ENCODE results near the gene WNK2. TPM values are rescaled to one million over a fixed set of nuclear protein-coding genes. Genes with fewer than 3 reads are reported as not detected.

Gene WNK2
- total and polyA plus RNA-seq, 7 donors = 8.1 to 58.8 (median 35.5) TPM

GRCh38 chr9:93189369-93190132 lies 5.6 kb downstream of the WNK2 start:
- intact Hi-C loops (cut with DNase I) = no loop called here
- no peaks in the 10 kb centered on the region for H3K27me3 ChIP-seq (ENCODE audit: insufficient read depth in 3 of 3, low read length in 2 of 3)
- 57 to 70% (median 61%) methylated on average over 20 to 21 of the region's 21 CpGs for WGBS, 3 donors

DNA sequence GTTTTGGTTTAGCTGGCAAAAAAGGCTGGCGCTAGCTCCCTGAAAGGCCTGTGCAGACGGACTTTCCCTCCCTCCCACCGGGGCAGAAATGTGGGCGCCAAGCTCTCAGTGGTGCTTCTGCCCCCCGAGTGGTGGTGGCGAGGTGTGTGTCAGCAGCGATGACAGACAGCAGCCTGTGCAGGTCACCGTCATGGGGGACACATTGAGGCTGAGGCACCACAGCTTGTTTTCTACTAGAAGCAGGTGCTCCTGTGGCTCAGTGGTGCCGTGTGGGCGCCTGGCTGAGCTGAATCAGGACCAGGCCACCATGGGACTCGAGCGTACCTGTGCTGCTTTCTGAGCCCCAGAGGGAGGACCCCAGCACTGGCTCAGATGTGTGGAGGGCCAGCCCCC lies 6.2 kb downstream of the WNK2 start:
- Histone ChIP-seq H3K4me1 (peaks cover 39% of the 10 kb centered on the region), H3K27me3 (ENCODE audit: insufficient read depth in 3 of 3, low read length in 2 of 3) (no peaks in the 10 kb centered on the region), H3K9me3 (no peaks in the 10 kb centered on the region), H3K27ac (no peak overlapping the region), H3K4me3 (no peak overlapping the region), H3K36me3 (ENCODE audit: insufficient read depth in 1 of 2, low read depth in 1 of 2) (no peaks in the 10 kb centered on the region)
- DNase-seq (no peak), ATAC-seq (peak in 1 of 4 donors; percentile 8)
- 54 to 69% (median 64%) methylated on average over 12 of the region's 12 CpGs for WGBS, 3 donors
- TF ChIP-seq, protein P1, sequence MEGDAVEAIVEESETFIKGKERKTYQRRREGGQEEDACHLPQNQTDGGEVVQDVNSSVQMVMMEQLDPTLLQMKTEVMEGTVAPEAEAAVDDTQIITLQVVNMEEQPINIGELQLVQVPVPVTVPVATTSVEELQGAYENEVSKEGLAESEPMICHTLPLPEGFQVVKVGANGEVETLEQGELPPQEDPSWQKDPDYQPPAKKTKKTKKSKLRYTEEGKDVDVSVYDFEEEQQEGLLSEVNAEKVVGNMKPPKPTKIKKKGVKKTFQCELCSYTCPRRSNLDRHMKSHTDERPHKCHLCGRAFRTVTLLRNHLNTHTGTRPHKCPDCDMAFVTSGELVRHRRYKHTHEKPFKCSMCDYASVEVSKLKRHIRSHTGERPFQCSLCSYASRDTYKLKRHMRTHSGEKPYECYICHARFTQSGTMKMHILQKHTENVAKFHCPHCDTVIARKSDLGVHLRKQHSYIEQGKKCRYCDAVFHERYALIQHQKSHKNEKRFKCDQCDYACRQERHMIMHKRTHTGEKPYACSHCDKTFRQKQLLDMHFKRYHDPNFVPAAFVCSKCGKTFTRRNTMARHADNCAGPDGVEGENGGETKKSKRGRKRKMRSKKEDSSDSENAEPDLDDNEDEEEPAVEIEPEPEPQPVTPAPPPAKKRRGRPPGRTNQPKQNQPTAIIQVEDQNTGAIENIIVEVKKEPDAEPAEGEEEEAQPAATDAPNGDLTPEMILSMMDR (IDR thresholded peaks at IDR 0.05) = no peak
- intact Hi-C loops (cut with DNase I) = no loop called here

More at GRCh38 chr9:93189369-93190132, 5.6 kb downstream of the WNK2 start:
- peak overlapping the region; percentile 50 for H3K27ac ChIP-seq
- H3K9me3 ChIP-seq = no peaks in the 10 kb centered on the region
- DNase-seq (peak in 1 of 2 donors; percentile 56), ATAC-seq (peak in 3 of 4 donors; percentile 32 to 54 (median 42))
- H3K36me3 ChIP-seq (ENCODE audit: insufficient read depth in 1 of 2, low read depth in 1 of 2) = no peaks in the 10 kb centered on the region
- H3K4me3 ChIP-seq = no peak overlapping the region
- H3K4me1 ChIP-seq = peaks cover 36% of the 10 kb centered on the region
- TF ChIP-seq, protein P1 (IDR thresholded peaks at IDR 0.05) = no peak

DNA sequence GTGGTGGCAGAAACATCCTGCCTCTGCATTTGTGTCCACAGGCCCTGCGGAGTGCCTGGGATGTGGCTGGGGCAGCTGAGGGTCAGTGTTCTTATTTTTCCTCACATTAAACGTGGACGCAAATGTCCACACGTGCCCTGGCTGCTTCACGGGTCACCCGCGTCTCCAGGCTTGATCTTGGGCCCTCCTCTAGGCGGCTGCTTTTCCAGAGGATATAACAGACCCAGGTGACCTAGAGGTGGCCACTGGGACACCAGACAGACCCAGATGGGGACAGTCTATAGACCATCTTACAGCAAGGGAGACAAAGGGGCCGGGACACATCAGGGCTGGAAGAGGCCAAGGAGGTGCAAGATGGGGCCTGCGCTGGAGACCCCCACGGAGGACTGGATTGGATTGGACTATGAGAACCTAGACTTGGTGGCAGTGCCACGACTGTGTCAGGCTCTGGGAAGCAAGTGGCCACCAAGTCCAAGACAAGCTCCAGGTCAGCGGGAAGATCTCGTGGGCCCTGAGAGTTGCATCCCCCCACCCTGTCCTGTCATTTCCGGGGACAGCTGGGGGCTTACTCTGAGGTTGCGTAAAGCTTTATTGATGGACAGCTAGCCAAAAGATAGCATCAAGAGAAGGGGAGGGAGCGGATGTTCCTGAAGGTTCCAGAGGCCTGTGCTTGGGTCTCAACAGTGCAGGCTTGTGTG lies 6.9 kb downstream of the WNK2 start:
- ATAC-seq = no peak
- no peaks in the 10 kb centered on the region for H3K27me3 ChIP-seq (ENCODE audit: insufficient read depth in 3 of 3, low read length in 2 of 3)
- H3K4me3 ChIP-seq = no peak overlapping the region
- TF ChIP-seq, protein P1 (IDR thresholded peaks at IDR 0.05) = no peak
- no peaks in the 10 kb centered on the region for H3K9me3 ChIP-seq
- peaks cover 33% of the 10 kb centered on the region for H3K4me1 ChIP-seq
- intact Hi-C loops (cut with DNase I) = no loop called here
- no peaks in the 10 kb centered on the region for H3K36me3 ChIP-seq (ENCODE audit: insufficient read depth in 1 of 2, low read depth in 1 of 2)
- WGBS, 3 donors = 72 to 81% (median 74%) methylated on average over 17 of the region's 17 CpGs
- H3K27ac ChIP-seq = no peak overlapping the region
- DNase-seq = no peak

DNA sequence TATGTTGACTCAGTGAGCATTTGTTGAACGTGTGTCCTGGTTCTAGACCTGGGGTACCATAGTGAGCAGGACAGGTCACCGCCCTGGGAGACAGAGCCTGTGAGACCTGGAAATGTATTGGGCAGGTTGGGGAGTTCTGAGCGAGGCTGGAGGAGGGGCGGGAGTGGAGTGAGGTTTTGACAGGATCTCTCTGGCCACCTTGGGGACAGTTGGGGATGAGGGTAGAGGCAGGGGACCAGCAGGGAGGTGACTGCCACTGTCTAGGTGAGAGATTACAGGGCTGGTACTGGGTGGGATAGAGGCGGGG lies 7.4 kb downstream of the WNK2 start:
- TF ChIP-seq, protein P1 (IDR thresholded peaks at IDR 0.05) = no peak
- Histone ChIP-seq H3K9me3 (no peaks in the 10 kb centered on the region), H3K4me3 (no peak overlapping the region), H3K4me1 (peaks cover 29% of the 10 kb centered on the region), H3K27ac (no peak overlapping the region), H3K27me3 (ENCODE audit: insufficient read depth in 3 of 3, low read length in 2 of 3) (no peaks in the 10 kb centered on the region), H3K36me3 (ENCODE audit: insufficient read depth in 1 of 2, low read depth in 1 of 2) (no peaks in the 10 kb centered on the region)
- 96 to 97% (median 97%) methylated on average over 5 of the region's 5 CpGs for WGBS, 3 donors
- intact Hi-C loops (cut with DNase I) = no loop called here
- ATAC-seq (no peak), DNase-seq (no peak)

Data from psoas muscle (tissue), 8 donors.